ENCODE data around the gene PRDM5. TPM values are rescaled to one million over a fixed set of nuclear protein-coding genes. Genes with fewer than 3 reads are reported as not detected.

PRDM5 gene
- total RNA-seq, 6 experiments from 2014 or later, result 0.20 to 0.64 (median 0.36) TPM

DNA sequence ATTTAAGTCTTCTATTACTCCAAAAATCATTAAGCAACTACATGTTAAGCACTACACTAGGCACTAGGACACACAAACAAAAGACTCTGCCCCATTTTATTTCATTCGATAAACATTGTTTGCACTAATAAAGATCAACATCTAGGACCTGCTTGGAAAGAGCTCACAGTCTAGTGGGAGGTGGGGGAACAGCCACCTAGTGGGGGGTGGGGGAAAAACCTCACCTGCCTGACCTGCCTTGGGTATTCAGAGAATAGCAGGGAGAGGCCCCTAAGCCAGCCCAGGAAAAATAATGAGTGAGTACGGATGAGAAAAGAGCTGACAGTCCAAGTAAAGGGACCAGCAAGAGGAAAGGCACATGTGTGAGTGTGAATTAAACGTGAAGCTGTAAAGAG is 52.2 kb downstream of the PRDM5 start:
- TF ChIP-seq POLR2A (IDR thresholded peaks at IDR 0.05), result no peak
- TF ChIP-seq, protein P1, sequence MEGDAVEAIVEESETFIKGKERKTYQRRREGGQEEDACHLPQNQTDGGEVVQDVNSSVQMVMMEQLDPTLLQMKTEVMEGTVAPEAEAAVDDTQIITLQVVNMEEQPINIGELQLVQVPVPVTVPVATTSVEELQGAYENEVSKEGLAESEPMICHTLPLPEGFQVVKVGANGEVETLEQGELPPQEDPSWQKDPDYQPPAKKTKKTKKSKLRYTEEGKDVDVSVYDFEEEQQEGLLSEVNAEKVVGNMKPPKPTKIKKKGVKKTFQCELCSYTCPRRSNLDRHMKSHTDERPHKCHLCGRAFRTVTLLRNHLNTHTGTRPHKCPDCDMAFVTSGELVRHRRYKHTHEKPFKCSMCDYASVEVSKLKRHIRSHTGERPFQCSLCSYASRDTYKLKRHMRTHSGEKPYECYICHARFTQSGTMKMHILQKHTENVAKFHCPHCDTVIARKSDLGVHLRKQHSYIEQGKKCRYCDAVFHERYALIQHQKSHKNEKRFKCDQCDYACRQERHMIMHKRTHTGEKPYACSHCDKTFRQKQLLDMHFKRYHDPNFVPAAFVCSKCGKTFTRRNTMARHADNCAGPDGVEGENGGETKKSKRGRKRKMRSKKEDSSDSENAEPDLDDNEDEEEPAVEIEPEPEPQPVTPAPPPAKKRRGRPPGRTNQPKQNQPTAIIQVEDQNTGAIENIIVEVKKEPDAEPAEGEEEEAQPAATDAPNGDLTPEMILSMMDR (IDR thresholded peaks at IDR 0.05), result no peak
- no peak for DNase-seq
- H3K4me1 ChIP-seq, result no peaks in the 10 kb centered on the region
- no peaks in the 10 kb centered on the region for H3K27me3 ChIP-seq
- 71% methylated on average over 3 of the region's 3 CpGs for WGBS (ENCODE audit: insufficient coverage, low coverage, low lambda C conversion rate, missing lambda C conversion rate)
- no peak overlapping the region for H3K27ac ChIP-seq
- intact Hi-C loops (cut with DNase I), result no loop called here
- ATAC-seq, result no peak
- H3K36me3 ChIP-seq, result no peaks in the 10 kb centered on the region
- H3K4me3 ChIP-seq, result no peak overlapping the region
- H3K9me3 ChIP-seq, result no peaks in the 10 kb centered on the region

- TF ChIP-seq, protein P1 (IDR thresholded peaks at IDR 0.05), result no peak
- TF ChIP-seq POLR2A (IDR thresholded peaks at IDR 0.05), result no peak
- H3K4me3 ChIP-seq, result no peak overlapping the region
- H3K27me3 ChIP-seq, result no peaks in the 10 kb centered on the region
- DNase-seq, result no peak
- intact Hi-C loops (cut with DNase I), result no loop called here
- no peaks in the 10 kb centered on the region for H3K36me3 ChIP-seq
- no peaks in the 10 kb centered on the region for H3K9me3 ChIP-seq
- no peaks in the 10 kb centered on the region for H3K4me1 ChIP-seq
- ATAC-seq, result no peak
- no peak overlapping the region for H3K27ac ChIP-seq
- WGBS (ENCODE audit: insufficient coverage, low coverage, low lambda C conversion rate, missing lambda C conversion rate), result 46% methylated on average over 5 of the region's 5 CpGs
Measured at GRCh38 chr4:120869613-120870278, 52.8 kb downstream of the PRDM5 start.

GRCh38 chr4:120867506-120867905 is 55.0 kb downstream of the PRDM5 start:
- Histone ChIP-seq H3K9me3 (no peaks in the 10 kb centered on the region), H3K27ac (no peak overlapping the region), H3K27me3 (no peaks in the 10 kb centered on the region), H3K4me3 (no peak overlapping the region), H3K4me1 (no peaks in the 10 kb centered on the region), H3K36me3 (no peaks in the 10 kb centered on the region)
- DNase-seq, result no peak
- no peak for ATAC-seq
- TF ChIP-seq POLR2A (IDR thresholded peaks at IDR 0.05), result no peak
- TF ChIP-seq, protein P1 (IDR thresholded peaks at IDR 0.05), result no peak
- intact Hi-C loops (cut with DNase I), result no loop called here

GRCh38 chr4:120865985-120866384 is 56.5 kb downstream of the PRDM5 start:
- Histone ChIP-seq H3K4me1 (no peaks in the 10 kb centered on the region), H3K27ac (no peak overlapping the region), H3K9me3 (no peaks in the 10 kb centered on the region), H3K27me3 (no peaks in the 10 kb centered on the region), H3K4me3 (no peak overlapping the region), H3K36me3 (no peaks in the 10 kb centered on the region)
- intact Hi-C loops (cut with DNase I), result no loop called here
- WGBS (ENCODE audit: insufficient coverage, low coverage, low lambda C conversion rate, missing lambda C conversion rate), result 40% methylated on average over 1 of the region's 1 CpG
- TF ChIP-seq, protein P1 (IDR thresholded peaks at IDR 0.05), result no peak
- TF ChIP-seq POLR2A (IDR thresholded peaks at IDR 0.05), result no peak
- ATAC-seq, result no peak
- no peak for DNase-seq

DNA sequence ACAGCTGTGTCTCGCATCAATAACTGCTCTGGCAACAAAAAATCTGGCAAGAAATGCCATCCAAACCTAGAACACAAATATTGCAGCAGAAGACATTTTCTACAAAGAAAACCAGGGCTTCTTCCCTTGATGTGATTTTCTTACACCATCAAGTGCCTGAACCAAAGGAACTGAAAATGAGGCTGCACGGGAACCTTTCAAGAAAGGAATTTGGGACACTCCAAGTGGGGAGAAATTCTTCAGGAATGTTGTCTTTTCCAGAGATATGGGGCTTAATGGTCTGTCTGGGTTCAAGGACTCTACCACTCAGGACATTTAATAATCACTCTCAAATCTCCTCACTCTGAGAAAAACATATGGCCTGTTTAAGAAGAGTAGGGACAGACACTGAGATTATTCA is 57.6 kb downstream of the PRDM5 start:
- no peak for DNase-seq
- Histone ChIP-seq H3K27me3 (no peaks in the 10 kb centered on the region), H3K4me3 (no peak overlapping the region), H3K9me3 (no peaks in the 10 kb centered on the region), H3K36me3 (no peaks in the 10 kb centered on the region), H3K27ac (no peak overlapping the region), H3K4me1 (no peaks in the 10 kb centered on the region)
- WGBS (ENCODE audit: insufficient coverage, low coverage, low lambda C conversion rate, missing lambda C conversion rate), result 67% methylated on average over 2 of the region's 2 CpGs
- ATAC-seq, result no peak
- intact Hi-C loops (cut with DNase I), result no loop called here
- no peak for TF ChIP-seq POLR2A (IDR thresholded peaks at IDR 0.05)
- TF ChIP-seq, protein P1 (IDR thresholded peaks at IDR 0.05), result no peak

All from right lobe of liver (tissue), 6 donors.